Liver (tissue), 9 donors: ENCODE results near the gene RNPEPL1. TPM values are rescaled to one million over a fixed set of nuclear protein-coding genes. Genes with fewer than 3 reads are reported as not detected.

Experiments
- DNase-seq: peaks from one replicate; pipeline ENCODE4 v3.0.0-alpha.2; 2017; ENCODE audit warnings: low spot score
- H3K27ac ChIP-seq, 2 donors: one replicate each; pipeline ENCODE4 v1.7.0; 2013; ENCODE audit warnings: inconsistent platforms in 2 of 2, low read length in 2 of 2, control low read depth in 1 of 2, low read depth in 1 of 2, mild to moderate bottlenecking in 1 of 2
- H3K27me3 ChIP-seq, 4 donors: one replicate each; pipeline versions ENCODE4 v1.6.1 to v1.7.0; 2013; ENCODE audit warnings: low read length in 3 of 4, inconsistent platforms in 1 of 4, mild to moderate bottlenecking in 1 of 4, moderate library complexity in 1 of 4; ENCODE audit not compliant: control insufficient read depth in 4 of 4, insufficient read depth in 4 of 4
- H3K36me3 ChIP-seq, 4 donors: one replicate each; pipeline versions ENCODE4 v1.6.1 to v1.7.0; 2013; ENCODE audit warnings: low read length in 3 of 4, mild to moderate bottlenecking in 3 of 4, low read depth in 1 of 4, moderate library complexity in 1 of 4; ENCODE audit not compliant: control insufficient read depth in 4 of 4, insufficient read depth in 3 of 4
- H3K4me1 ChIP-seq, 4 donors: one replicate each; pipeline versions ENCODE4 v1.6.1 to v1.7.0; 2013; ENCODE audit warnings: low read length in 3 of 4, mild to moderate bottlenecking in 3 of 4, moderate library complexity in 1 of 4; ENCODE audit not compliant: control insufficient read depth in 4 of 4, insufficient read depth in 4 of 4
- H3K4me3 ChIP-seq, 3 donors: one replicate each; pipeline versions ENCODE4 v1.6.1 to v1.7.0; 2013; ENCODE audit warnings: low read length in 3 of 3, control low read depth in 1 of 3, low read depth in 1 of 3, mild to moderate bottlenecking in 1 of 3
- H3K9ac ChIP-seq, 2 donors: one replicate each; pipeline ENCODE4 v1.7.0; 2013; ENCODE audit warnings: low read length in 2 of 2, mild to moderate bottlenecking in 2 of 2, moderate library complexity in 2 of 2, control low read depth in 1 of 2, low read depth in 1 of 2
- H3K9me3 ChIP-seq, 4 donors: one replicate each; pipeline versions ENCODE4 v1.6.1 to v1.7.0; 2013; ENCODE audit warnings: low read length in 3 of 4; ENCODE audit not compliant: control insufficient read depth in 4 of 4
- CTCF ChIP-seq: fragments of 150-350 bp; IDR thresholded peaks from 2 replicates; pipeline ENCODE4 v1.5.1; 2017; ENCODE audit warnings: improper control_type of control experiment, low read depth, low read length; ENCODE audit not compliant: missing input control
- EGR1 ChIP-seq, 2 donors: IDR thresholded peaks; 2 replicates each; pipeline ENCODE4 v1.6.1; 2016 to 2018; ENCODE audit warnings: antibody characterized with exemption in 2 of 2, low read depth in 2 of 2
- FOXA1 ChIP-seq: IDR thresholded peaks from 2 replicates; pipeline ENCODE4 v1.6.1; 2016; ENCODE audit warnings: antibody characterized with exemption
- GABPA ChIP-seq, 2 donors: IDR thresholded peaks in 1 of 2; conservative IDR thresholded peaks in 1 of 2; 2 replicates each; pipeline ENCODE4 v1.6.1; 2016; ENCODE audit warnings: antibody characterized with exemption in 2 of 2, mild to moderate bottlenecking in 1 of 2, moderate library complexity in 1 of 2
- HNF4A ChIP-seq, 2 donors: conservative IDR thresholded peaks; 2 replicates each; pipeline ENCODE4 v1.6.1; 2016; ENCODE audit warnings: antibody characterized with exemption in 2 of 2, mild to moderate bottlenecking in 2 of 2
- RAD21 ChIP-seq, 2 donors: IDR thresholded peaks; 2 replicates each; pipeline ENCODE4 v1.6.1; 2016; ENCODE audit warnings: antibody characterized with exemption in 2 of 2, mild to moderate bottlenecking in 2 of 2
- REST ChIP-seq: IDR thresholded peaks from 2 replicates; pipeline ENCODE4 v1.6.1; 2016; ENCODE audit warnings: antibody characterized with exemption, mild to moderate bottlenecking
- RXRA ChIP-seq, 2 donors: IDR thresholded peaks; 2 replicates each; pipeline ENCODE4 v1.6.1; 2017 to 2018; ENCODE audit warnings: antibody characterized with exemption in 2 of 2, mild to moderate bottlenecking in 1 of 2
- SP1 ChIP-seq: IDR thresholded peaks from 2 replicates; pipeline ENCODE4 v1.6.1; 2018; ENCODE audit warnings: antibody characterized with exemption, mild to moderate bottlenecking
- TAF1 ChIP-seq: conservative IDR thresholded peaks from 2 replicates; pipeline ENCODE4 v1.6.1; 2016; ENCODE audit warnings: antibody characterized with exemption, mild to moderate bottlenecking
- YY1 ChIP-seq: IDR thresholded peaks from 2 replicates; pipeline ENCODE4 v1.6.1; 2016; ENCODE audit warnings: antibody characterized with exemption, mild to moderate bottlenecking
- ZBTB33 ChIP-seq: IDR thresholded peaks from 2 replicates; pipeline ENCODE4 v1.6.1; 2016; ENCODE audit warnings: antibody characterized with exemption
- WGBS: extraction: QIAGEN DNeasy Blood & Tissue Kit; methylation state at CpG from one replicate; pipeline ENCODE4 v1.1.7; 2013; 5-methylcytosine and 5-hydroxymethylcytosine counted together
- polyA plus RNA-seq, 2 donors: library from polyadenylated mRNA; stranded (reverse) in 1 of 2; unstranded in 1 of 2; fragments of 200-250 nt in 1 of 2; fragments of >200 nt in 1 of 2; fragmentation: Nextera tagmentation in 1 of 2; extraction: Ambion mirVana in 1 of 2; gene quantifications; one replicate each; pipeline versions ENCODE4 v1.2.1 to v1.2.3, GENCODE V29; 2013 to 2015
- total RNA-seq, 2 donors: library from RNA; depleted of rRNA; stranded (reverse); fragments of >200 nt; gene quantifications; one replicate each; pipeline ENCODE4 v1.2.3, GENCODE V29; 2014
- TF ChIP-seq, protein P1 (sequence below): IDR thresholded peaks from 2 replicates; pipeline ENCODE4 v1.6.1; 2016; ENCODE audit warnings: antibody characterized with exemption
- TF ChIP-seq, protein P2 (sequence below): IDR thresholded peaks from 2 replicates; pipeline ENCODE4 v1.6.1; 2016; ENCODE audit warnings: antibody characterized with exemption
- donor health status: healthy.
- donor health status: healthy.
- donor health status: healthy.
- donor health status: healthy.
- donor health status: healthy.

The RNPEPL1 gene
- total and polyA plus RNA-seq, 4 donors: 24.8 to 43.9 (median 29.4) TPM

GRCh38 chr2:240574386-240575100 lies 6.3 kb downstream of the RNPEPL1 start:
- DNase-seq: no peak
- Histone ChIP-seq H3K9me3 (no peaks in the 10 kb centered on the region), H3K27me3 (no peaks in the 10 kb centered on the region), H3K36me3 (peaks cover 0 to 45% (median 7%) of the 10 kb centered on the region in 4 donors), H3K27ac (no peak overlapping the region), H3K9ac (no peak overlapping the region), H3K4me3 (no peak overlapping the region), H3K4me1 (peaks cover 13 to 20% (median 16%) of the 10 kb centered on the region in 4 donors)
- 92% methylated on average over 21 of the region's 21 CpGs for WGBS
- TF ChIP-seq SP1 (no peak), RXRA (IDR thresholded peaks at IDR 0.05) (no peak), CTCF (no peak), HNF4A (conservative IDR thresholded peaks at IDR 0.05) (no peak), REST (no peak), FOXA1 (no peak), TAF1 (no peak)
- TF ChIP-seq, protein P1, sequence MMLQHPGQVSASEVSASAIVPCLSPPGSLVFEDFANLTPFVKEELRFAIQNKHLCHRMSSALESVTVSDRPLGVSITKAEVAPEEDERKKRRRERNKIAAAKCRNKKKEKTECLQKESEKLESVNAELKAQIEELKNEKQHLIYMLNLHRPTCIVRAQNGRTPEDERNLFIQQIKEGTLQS: no peak
- TF ChIP-seq, protein P2, sequence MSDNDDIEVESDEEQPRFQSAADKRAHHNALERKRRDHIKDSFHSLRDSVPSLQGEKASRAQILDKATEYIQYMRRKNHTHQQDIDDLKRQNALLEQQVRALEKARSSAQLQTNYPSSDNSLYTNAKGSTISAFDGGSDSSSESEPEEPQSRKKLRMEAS: no peak

DNA sequence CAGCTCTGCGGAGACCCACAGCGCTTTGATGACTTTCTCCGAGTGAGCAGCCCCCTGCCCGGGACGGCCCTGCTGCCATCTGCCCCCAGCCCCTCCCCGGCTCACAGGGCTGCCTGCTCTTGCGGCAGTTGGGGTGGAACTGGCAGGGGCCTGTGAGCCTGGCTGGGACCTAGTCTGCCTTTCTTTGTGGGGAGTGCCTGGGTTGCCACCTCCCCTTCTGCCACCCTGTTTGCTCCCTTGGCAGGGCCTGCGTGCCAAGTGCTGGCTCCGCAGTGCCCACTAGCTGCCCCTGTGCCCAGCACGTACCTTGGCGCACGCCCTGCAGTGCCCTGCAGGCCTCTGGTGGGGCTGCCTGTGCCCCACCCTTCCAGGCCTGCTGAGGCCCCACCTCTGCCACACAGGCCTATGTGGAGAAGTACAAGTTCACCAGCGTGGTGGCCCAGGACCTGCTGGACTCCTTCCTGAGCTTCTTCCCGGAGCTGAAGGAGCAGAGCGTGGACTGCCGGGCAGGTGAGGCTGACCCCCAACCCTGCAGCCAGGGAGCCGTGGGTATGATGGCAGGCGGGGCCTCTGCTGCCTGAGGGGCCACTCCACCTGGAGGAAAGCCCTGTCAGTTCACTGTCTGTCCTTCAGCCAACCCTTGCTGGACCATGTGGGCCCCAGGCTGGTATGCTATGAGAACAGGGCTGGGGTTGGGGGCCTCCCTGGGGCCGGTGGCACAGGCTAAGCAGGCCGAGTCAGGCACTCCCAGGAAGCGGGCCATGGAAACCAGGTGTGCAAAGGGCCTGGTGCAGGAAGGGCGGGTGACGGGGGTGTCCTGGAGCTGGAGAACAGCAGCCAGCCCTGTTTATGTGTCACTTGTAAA lies 7.0 kb downstream of the RNPEPL1 start:
- Histone ChIP-seq H3K27ac (no peak overlapping the region), H3K9ac (no peak overlapping the region), H3K4me1 (peaks cover 8 to 20% (median 15%) of the 10 kb centered on the region in 4 donors), H3K9me3 (no peaks in the 10 kb centered on the region), H3K27me3 (no peaks in the 10 kb centered on the region), H3K4me3 (no peak overlapping the region), H3K36me3 (peaks cover 0 to 45% (median 7%) of the 10 kb centered on the region in 4 donors)
- WGBS: 87% methylated on average over 23 of the region's 23 CpGs
- no peak for DNase-seq
- TF ChIP-seq FOXA1 (no peak), EGR1 (IDR thresholded peaks at IDR 0.05; ENCODE audit: low read depth in 2 of 2) (no peak), GABPA (IDR thresholded peaks at IDR 0.05 in 1 of 2, conservative IDR thresholded peaks at IDR 0.05 in 1 of 2) (no peak), REST (no peak), RXRA (IDR thresholded peaks at IDR 0.05) (no peak), YY1 (no peak), RAD21 (IDR thresholded peaks at IDR 0.05) (no peak), ZBTB33 (no peak), CTCF (no peak)
